GM12878 (cell line): ENCODE measurements around the gene FERMT3. TPM values are rescaled to one million over a fixed set of nuclear protein-coding genes. Genes with fewer than 3 reads are reported as not detected.

Source experiments
- ATAC-seq: fragments of 200-7000 bp; cut with Tn5 transposase; 3 replicates; pipeline ENCODE4 v1.9.1; 2020; ENCODE audit warnings: mild to moderate bottlenecking, moderate library complexity
- BruUV-seq: library from RNA; stranded (reverse); fragments of 400-500 nt; replicated peaks from 2 replicates; lab custom pipeline; 2021; lab: Mats Ljungman, UMichigan
- CTCF ChIA-PET: fragments of 300-600 bp; sonication (Branson Sonifier 250); formaldehyde crosslinking; extraction: SDS; loops from one replicate; lab custom pipeline; 2021; ENCODE audit warnings: inconsistent platforms; lab: Yijun Ruan, JAX
- POLR2A ChIA-PET: fragments of 350-600 bp; formaldehyde crosslinking; extraction: SDS; loops from one replicate; lab custom pipeline; 2021; ENCODE audit warnings: inconsistent platforms; lab: Charles Lee
- RAD21 ChIA-PET: fragments of 300-600 bp; sonication (Branson Sonifier 250); formaldehyde crosslinking; loops from one replicate; lab custom pipeline; 2023; ENCODE audit warnings: antibody characterized with exemption; ENCODE audit not compliant: unreplicated experiment; lab: Charles Lee
- SMC1A ChIA-PET: fragments of 300-600 bp; sonication (Branson Sonifier 250); formaldehyde crosslinking; loops from one replicate; lab custom pipeline; 2023; ENCODE audit not compliant: unreplicated experiment, uncharacterized antibody; lab: Charles Lee
- DNase-seq: peaks from one replicate; pipeline ENCODE4 v3.0.0-alpha.2; 2011; ENCODE audit warnings: low read depth, low spot score
- FAIRE-seq: peaks from 3 replicates; lab custom pipeline; 2011; peaks lifted over from hg19 to GRCh38; lab: Jason Lieb, UNC
- H2AFZ ChIP-seq: 2 replicates; pipeline ENCODE4 v1.6.0; 2011; ENCODE audit warnings: low read depth, low read length, control low read depth; ENCODE audit not compliant: control insufficient read depth
- H3K27ac ChIP-seq: 2 replicates; pipeline ENCODE4 v1.5.1; 2011; ENCODE audit warnings: control low read depth; ENCODE audit not compliant: control insufficient read depth, insufficient read depth
- H3K27me3 ChIP-seq, 2 experiments: replicated peaks in 1 of 2; 2 replicates each; pipeline versions ENCODE4 v1.6.0 to v1.6.1; 2011; ENCODE audit warnings: low read length in 1 of 2; ENCODE audit not compliant: control insufficient read depth in 2 of 2, insufficient read depth in 2 of 2
- H3K36me3 ChIP-seq, 2 experiments: 2 replicates each; pipeline ENCODE4 v1.5.1; 2011; ENCODE audit warnings: low read length in 1 of 2; ENCODE audit not compliant: control insufficient read depth in 2 of 2, insufficient read depth in 2 of 2
- H3K4me1 ChIP-seq: 2 replicates; pipeline ENCODE4 v1.6.1; 2011; ENCODE audit warnings: mild to moderate bottlenecking, low read length, moderate library complexity, mixed read lengths; ENCODE audit not compliant: control insufficient read depth, insufficient read depth
- H3K4me2 ChIP-seq: 2 replicates; pipeline ENCODE4 v1.6.0; 2011; ENCODE audit warnings: control low read depth; ENCODE audit not compliant: control insufficient read depth, insufficient read depth
- H3K4me3 ChIP-seq: fragments of 200-600 bp; sonication (generic); 2 replicates; pipeline ENCODE4 v1.5.1; 2016
- H3K79me2 ChIP-seq: 2 replicates; pipeline ENCODE4 v1.6.0; 2011; ENCODE audit warnings: low read length; ENCODE audit not compliant: control insufficient read depth, insufficient read depth
- H3K9ac ChIP-seq: 2 replicates; pipeline ENCODE4 v1.8.0; 2011; ENCODE audit warnings: low read length, control low read depth, mixed read lengths; ENCODE audit not compliant: control insufficient read depth, insufficient read depth
- H3K9me3 ChIP-seq: replicated peaks from 3 replicates; pipeline ENCODE4 v1.5.1; 2011; ENCODE audit warnings: mild to moderate bottlenecking, low read length; ENCODE audit not compliant: control insufficient read depth, insufficient read depth
- H4K20me1 ChIP-seq: 2 replicates; pipeline ENCODE4 v1.6.0; 2011; ENCODE audit not compliant: control insufficient read depth, insufficient read depth
- BACH1 ChIP-seq: fragments of 450-650 bp; IDR thresholded peaks from 2 replicates; pipeline ENCODE4 v1.6.1; 2017; ENCODE audit warnings: mild to moderate bottlenecking, borderline replicate concordance
- EP300 ChIP-seq, 2 experiments: fragments of 150-350 bp in 1 of 2; IDR thresholded peaks; 2 replicates each; pipeline ENCODE4 v1.6.1; 2011 to 2012; ENCODE audit warnings: low read depth in 2 of 2, low read length in 2 of 2, borderline replicate concordance in 1 of 2, improper control_type of control experiment in 1 of 2, inconsistent platforms in 1 of 2; ENCODE audit not compliant: control insufficient read depth in 1 of 2
- HSF1 ChIP-seq: fragments of 150-350 bp; IDR thresholded peaks from 2 replicates; pipeline ENCODE4 v1.6.1; 2014; ENCODE audit warnings: mild to moderate bottlenecking, low read depth, low read length
- POLR2A ChIP-seq: IDR thresholded peaks from 2 replicates; pipeline ENCODE4 v1.6.1; 2011; ENCODE audit warnings: low read depth, mild to moderate bottlenecking, low read length
- RELA ChIP-seq: fragments of 450-650 bp; IDR thresholded peaks from 2 replicates; pipeline ENCODE4 v1.8.0; 2014; ENCODE audit warnings: borderline replicate concordance; ENCODE audit not compliant: partially characterized antibody
- SP1 ChIP-seq: IDR thresholded peaks from one replicate; pipeline ENCODE4 v1.6.1; 2011; ENCODE audit warnings: low read depth, low read length
- SPI1 ChIP-seq: IDR thresholded peaks from 2 replicates; pipeline ENCODE4 v1.6.1; 2011; ENCODE audit warnings: low read depth, mild to moderate bottlenecking, low read length, moderate library complexity, borderline replicate concordance; ENCODE audit not compliant: insufficient read depth
- STAT1 ChIP-seq: fragments of 450-650 bp; conservative IDR thresholded peaks from 2 replicates; pipeline ENCODE4 v1.6.1; 2014; ENCODE audit warnings: antibody characterized with exemption, mild to moderate bottlenecking
- SUZ12 ChIP-seq: fragments of 200-600 bp; sonication (generic); IDR thresholded peaks from one replicate; pipeline ENCODE4 v1.6.1; 2018; ENCODE audit warnings: antibody characterized with exemption, mild to moderate bottlenecking; ENCODE audit not compliant: unreplicated experiment
- YBX1 ChIP-seq: fragments of 450-650 bp; IDR thresholded peaks from 2 replicates; pipeline ENCODE4 v1.6.1; 2016; ENCODE audit warnings: antibody characterized with exemption
- WGBS: methylation state at CpG from one replicate; pipeline ENCODE4 v1.1.6; 2016; ENCODE audit warnings: low lambda C conversion rate; ENCODE audit not compliant: insufficient replicate concordance, insufficient coverage; ENCODE audit errors: missing lambda C conversion rate; 5-methylcytosine and 5-hydroxymethylcytosine counted together
- in situ Hi-C: fragments of 300-500 bp; cut with MboI; formaldehyde crosslinking; loops from 9 replicates; pipeline ENCODE4 v1.14.3; 2018; ENCODE audit warnings: mixed read lengths
- intact Hi-C: fragments of 100-400 bp; cut with micrococcal nuclease; formaldehyde crosslinking; loops from one replicate; pipeline ENCODE4 v1.14.2; 2022; ENCODE audit not compliant: unreplicated experiment
- polyA plus RNA-seq, 11 experiments: library from polyadenylated mRNA; depleted of rRNA in 4 of 11; unstranded in 6 of 11; stranded (reverse) in 5 of 11; fragments of >200 nt; fragmentation: Nextera tagmentation in 4 of 11; fragmentation: Illumina TruSeq in 1 of 11; extraction: Ambion mirVana in 4 of 11; extraction: Trizol in 1 of 11; gene quantifications; 1 replicate in 1 of 11; 2 replicates in 10 of 11; pipeline versions ENCODE4 v1.2.1 to v1.2.3, GENCODE V29; 2011 to 2016; ENCODE audit warnings: inconsistent platforms in 2 of 11, missing spikeins in 2 of 11, low read depth in 1 of 11
- total RNA-seq, 4 experiments: library from RNA; depleted of rRNA in 3 of 4; stranded (reverse); fragments of >200 nt in 3 of 4; fragmentation: Illumina TruSeq in 1 of 4; extraction: Trizol in 1 of 4; gene quantifications; 2 replicates each; pipeline versions ENCODE4 v1.2.1 to v1.2.3, GENCODE V29; 2013 to 2021
- TF ChIP-seq, protein P1 (sequence below): IDR thresholded peaks from 2 replicates; pipeline ENCODE4 v1.6.1; 2012; ENCODE audit warnings: improper control_type of control experiment, low read depth, low read length; ENCODE audit not compliant: insufficient replicate concordance
- TF ChIP-seq, protein P2 (sequence below): IDR thresholded peaks from 2 replicates; pipeline ENCODE4 v1.6.1; 2012; ENCODE audit warnings: low read depth, low read length, improper control_type of control experiment

FERMT3 gene
- total and polyA plus RNA-seq, 10 of the 15 experiments (the other 5 are each of a cell fraction or from before 2014, with no cell fraction given) = 2.0 to 211 (median 114) TPM

DNA sequence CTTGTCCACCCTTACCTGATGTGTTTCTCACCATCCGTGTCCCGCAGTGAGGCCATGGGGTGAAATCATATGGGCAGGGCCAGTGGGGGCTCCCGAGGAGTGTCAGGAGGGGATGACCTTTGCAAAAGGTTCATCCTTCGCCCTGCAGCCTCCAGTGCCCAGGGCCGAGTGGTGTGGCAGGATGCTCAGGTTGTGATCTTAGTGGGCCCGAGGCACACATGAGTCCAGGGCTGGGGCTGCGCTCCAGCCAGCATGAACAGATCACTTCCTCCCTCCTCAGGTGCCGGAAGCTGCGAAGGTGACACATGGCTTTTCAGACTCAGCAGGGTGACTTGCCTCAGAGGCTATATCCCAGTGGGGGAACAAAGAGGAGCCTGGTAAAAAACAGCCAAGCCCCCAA, 31.6 kb downstream of the FERMT3 start:
- no peaks in the 10 kb centered on the region for H3K9me3 ChIP-seq
- no peak overlapping the region for H3K4me2 ChIP-seq
- FAIRE-seq = peak; percentile 18
- H3K27ac ChIP-seq = peak overlapping the region; percentile 92
- H3K79me2 ChIP-seq = peaks cover 27% of the 10 kb centered on the region
- no peaks in the 10 kb centered on the region for H4K20me1 ChIP-seq
- intact Hi-C loops = no loop called here
- BruUV-seq = no TSS peak
- CTCF ChIA-PET = interaction anchor here (0.8 to 6.2 kb wide), 5 partner anchors 11 to 66 kb away, joined by 3 to 31 read pairs (median 5); partner anchors contain the start of genes ESRRA, FERMT3 and PLCB3
- H3K4me1 ChIP-seq = peaks cover 50% of the 10 kb centered on the region
- H3K4me3 ChIP-seq = no peak overlapping the region
- H3K9ac ChIP-seq = peak overlapping the region; percentile 4; the same call in 1 of the 2 replicates
- no peak for TF ChIP-seq SP1
- TF ChIP-seq RELA = no peak
- TF ChIP-seq, protein P1, sequence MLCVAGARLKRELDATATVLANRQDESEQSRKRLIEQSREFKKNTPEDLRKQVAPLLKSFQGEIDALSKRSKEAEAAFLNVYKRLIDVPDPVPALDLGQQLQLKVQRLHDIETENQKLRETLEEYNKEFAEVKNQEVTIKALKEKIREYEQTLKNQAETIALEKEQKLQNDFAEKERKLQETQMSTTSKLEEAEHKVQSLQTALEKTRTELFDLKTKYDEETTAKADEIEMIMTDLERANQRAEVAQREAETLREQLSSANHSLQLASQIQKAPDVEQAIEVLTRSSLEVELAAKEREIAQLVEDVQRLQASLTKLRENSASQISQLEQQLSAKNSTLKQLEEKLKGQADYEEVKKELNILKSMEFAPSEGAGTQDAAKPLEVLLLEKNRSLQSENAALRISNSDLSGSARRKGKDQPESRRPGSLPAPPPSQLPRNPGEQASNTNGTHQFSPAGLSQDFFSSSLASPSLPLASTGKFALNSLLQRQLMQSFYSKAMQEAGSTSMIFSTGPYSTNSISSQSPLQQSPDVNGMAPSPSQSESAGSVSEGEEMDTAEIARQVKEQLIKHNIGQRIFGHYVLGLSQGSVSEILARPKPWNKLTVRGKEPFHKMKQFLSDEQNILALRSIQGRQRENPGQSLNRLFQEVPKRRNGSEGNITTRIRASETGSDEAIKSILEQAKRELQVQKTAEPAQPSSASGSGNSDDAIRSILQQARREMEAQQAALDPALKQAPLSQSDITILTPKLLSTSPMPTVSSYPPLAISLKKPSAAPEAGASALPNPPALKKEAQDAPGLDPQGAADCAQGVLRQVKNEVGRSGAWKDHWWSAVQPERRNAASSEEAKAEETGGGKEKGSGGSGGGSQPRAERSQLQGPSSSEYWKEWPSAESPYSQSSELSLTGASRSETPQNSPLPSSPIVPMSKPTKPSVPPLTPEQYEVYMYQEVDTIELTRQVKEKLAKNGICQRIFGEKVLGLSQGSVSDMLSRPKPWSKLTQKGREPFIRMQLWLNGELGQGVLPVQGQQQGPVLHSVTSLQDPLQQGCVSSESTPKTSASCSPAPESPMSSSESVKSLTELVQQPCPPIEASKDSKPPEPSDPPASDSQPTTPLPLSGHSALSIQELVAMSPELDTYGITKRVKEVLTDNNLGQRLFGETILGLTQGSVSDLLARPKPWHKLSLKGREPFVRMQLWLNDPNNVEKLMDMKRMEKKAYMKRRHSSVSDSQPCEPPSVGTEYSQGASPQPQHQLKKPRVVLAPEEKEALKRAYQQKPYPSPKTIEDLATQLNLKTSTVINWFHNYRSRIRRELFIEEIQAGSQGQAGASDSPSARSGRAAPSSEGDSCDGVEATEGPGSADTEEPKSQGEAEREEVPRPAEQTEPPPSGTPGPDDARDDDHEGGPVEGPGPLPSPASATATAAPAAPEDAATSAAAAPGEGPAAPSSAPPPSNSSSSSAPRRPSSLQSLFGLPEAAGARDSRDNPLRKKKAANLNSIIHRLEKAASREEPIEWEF = no peak
- no peak for TF ChIP-seq EP300 (IDR thresholded peaks at IDR 0.05; ENCODE audit: borderline replicate concordance in 1 of 2, control insufficient read depth in 1 of 2, low read depth in 2 of 2, low read length in 2 of 2)
- no peak for TF ChIP-seq BACH1
- no peak for TF ChIP-seq HSF1
- no peak for TF ChIP-seq STAT1
- TF ChIP-seq, protein P2, sequence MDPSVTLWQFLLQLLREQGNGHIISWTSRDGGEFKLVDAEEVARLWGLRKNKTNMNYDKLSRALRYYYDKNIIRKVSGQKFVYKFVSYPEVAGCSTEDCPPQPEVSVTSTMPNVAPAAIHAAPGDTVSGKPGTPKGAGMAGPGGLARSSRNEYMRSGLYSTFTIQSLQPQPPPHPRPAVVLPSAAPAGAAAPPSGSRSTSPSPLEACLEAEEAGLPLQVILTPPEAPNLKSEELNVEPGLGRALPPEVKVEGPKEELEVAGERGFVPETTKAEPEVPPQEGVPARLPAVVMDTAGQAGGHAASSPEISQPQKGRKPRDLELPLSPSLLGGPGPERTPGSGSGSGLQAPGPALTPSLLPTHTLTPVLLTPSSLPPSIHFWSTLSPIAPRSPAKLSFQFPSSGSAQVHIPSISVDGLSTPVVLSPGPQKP = no peak
- TF ChIP-seq SUZ12 = no peak
- peak; percentile 25; the same call in 1 of the 2 replicates for TF ChIP-seq POLR2A
- TF ChIP-seq SPI1 = peak; percentile 64
- no peak for TF ChIP-seq YBX1
- TF ChIP-seq, all 136 proteins: peak for 2
- in situ Hi-C loops = loop anchor here (25.0 kb wide), 1 partner anchor 1624 kb away; the partner anchor contains the start of genes CFL1, EFEMP2 and MUS81
- SMC1A ChIA-PET = no interaction called here
- DNase-seq (no peak), ATAC-seq (no peak)
- WGBS = 13% methylated on average over 9 of the region's 9 CpGs
- H3K36me3 ChIP-seq = peaks cover 0 to 5% of the 10 kb centered on the region in 2 experiments; a peak in 2 of 4 replicates
- no peak overlapping the region for H2AFZ ChIP-seq
- RAD21 ChIA-PET = interaction anchor here (0.9 to 1.0 kb wide), 3 partner anchors 8 to 34 kb away, joined by 3 read pairs; partner anchors contain the start of gene PPP1R14B
- POLR2A ChIA-PET = interaction anchor here (1.2 to 3.0 kb wide), 4 partner anchors 12 to 34 kb away, joined by 3 to 21 read pairs (median 6); partner anchors contain the start of gene FERMT3
- no peaks in the 10 kb centered on the region for H3K27me3 ChIP-seq
